Liver (tissue), 9 donors: ENCODE measurements around the gene AHNAK2. TPM values are rescaled to one million over a fixed set of nuclear protein-coding genes. Genes with fewer than 3 reads are reported as not detected.

ENCODE experiments used
- DNase-seq: peaks from one replicate; pipeline ENCODE4 v3.0.0-alpha.2; 2017; ENCODE audit warnings: low spot score
- H3K27ac ChIP-seq, 2 donors: one replicate each; pipeline ENCODE4 v1.7.0; 2013; ENCODE audit warnings: inconsistent platforms in 2 of 2, low read length in 2 of 2, control low read depth in 1 of 2, low read depth in 1 of 2, mild to moderate bottlenecking in 1 of 2
- H3K27me3 ChIP-seq, 4 donors: one replicate each; pipeline versions ENCODE4 v1.6.1 to v1.7.0; 2013; ENCODE audit warnings: low read length in 3 of 4, inconsistent platforms in 1 of 4, mild to moderate bottlenecking in 1 of 4, moderate library complexity in 1 of 4; ENCODE audit not compliant: control insufficient read depth in 4 of 4, insufficient read depth in 4 of 4
- H3K36me3 ChIP-seq, 4 donors: one replicate each; pipeline versions ENCODE4 v1.6.1 to v1.7.0; 2013; ENCODE audit warnings: low read length in 3 of 4, mild to moderate bottlenecking in 3 of 4, low read depth in 1 of 4, moderate library complexity in 1 of 4; ENCODE audit not compliant: control insufficient read depth in 4 of 4, insufficient read depth in 3 of 4
- H3K4me1 ChIP-seq, 4 donors: one replicate each; pipeline versions ENCODE4 v1.6.1 to v1.7.0; 2013; ENCODE audit warnings: low read length in 3 of 4, mild to moderate bottlenecking in 3 of 4, moderate library complexity in 1 of 4; ENCODE audit not compliant: control insufficient read depth in 4 of 4, insufficient read depth in 4 of 4
- H3K4me3 ChIP-seq, 3 donors: one replicate each; pipeline versions ENCODE4 v1.6.1 to v1.7.0; 2013; ENCODE audit warnings: low read length in 3 of 3, control low read depth in 1 of 3, low read depth in 1 of 3, mild to moderate bottlenecking in 1 of 3
- H3K9ac ChIP-seq, 2 donors: one replicate each; pipeline ENCODE4 v1.7.0; 2013; ENCODE audit warnings: low read length in 2 of 2, mild to moderate bottlenecking in 2 of 2, moderate library complexity in 2 of 2, control low read depth in 1 of 2, low read depth in 1 of 2
- H3K9me3 ChIP-seq, 4 donors: one replicate each; pipeline versions ENCODE4 v1.6.1 to v1.7.0; 2013; ENCODE audit warnings: low read length in 3 of 4; ENCODE audit not compliant: control insufficient read depth in 4 of 4
- EGR1 ChIP-seq, 2 donors: IDR thresholded peaks; 2 replicates each; pipeline ENCODE4 v1.6.1; 2016 to 2018; ENCODE audit warnings: antibody characterized with exemption in 2 of 2, low read depth in 2 of 2
- FOXA1 ChIP-seq: IDR thresholded peaks from 2 replicates; pipeline ENCODE4 v1.6.1; 2016; ENCODE audit warnings: antibody characterized with exemption
- GABPA ChIP-seq, 2 donors: IDR thresholded peaks in 1 of 2; conservative IDR thresholded peaks in 1 of 2; 2 replicates each; pipeline ENCODE4 v1.6.1; 2016; ENCODE audit warnings: antibody characterized with exemption in 2 of 2, mild to moderate bottlenecking in 1 of 2, moderate library complexity in 1 of 2
- HNF4A ChIP-seq, 2 donors: conservative IDR thresholded peaks; 2 replicates each; pipeline ENCODE4 v1.6.1; 2016; ENCODE audit warnings: antibody characterized with exemption in 2 of 2, mild to moderate bottlenecking in 2 of 2
- HNF4G ChIP-seq: IDR thresholded peaks from 2 replicates; pipeline ENCODE4 v1.6.1; 2016; ENCODE audit warnings: antibody characterized with exemption
- JUND ChIP-seq, 2 donors: IDR thresholded peaks; 2 replicates each; pipeline ENCODE4 v1.6.1; 2016; ENCODE audit warnings: antibody characterized with exemption in 2 of 2
- NR2F2 ChIP-seq: IDR thresholded peaks from 2 replicates; pipeline ENCODE4 v1.6.1; 2016; ENCODE audit warnings: antibody characterized with exemption
- RAD21 ChIP-seq, 2 donors: IDR thresholded peaks; 2 replicates each; pipeline ENCODE4 v1.6.1; 2016; ENCODE audit warnings: antibody characterized with exemption in 2 of 2, mild to moderate bottlenecking in 2 of 2
- RXRA ChIP-seq, 2 donors: IDR thresholded peaks; 2 replicates each; pipeline ENCODE4 v1.6.1; 2017 to 2018; ENCODE audit warnings: antibody characterized with exemption in 2 of 2, mild to moderate bottlenecking in 1 of 2
- SP1 ChIP-seq: IDR thresholded peaks from 2 replicates; pipeline ENCODE4 v1.6.1; 2018; ENCODE audit warnings: antibody characterized with exemption, mild to moderate bottlenecking
- TAF1 ChIP-seq: conservative IDR thresholded peaks from 2 replicates; pipeline ENCODE4 v1.6.1; 2016; ENCODE audit warnings: antibody characterized with exemption, mild to moderate bottlenecking
- YY1 ChIP-seq: IDR thresholded peaks from 2 replicates; pipeline ENCODE4 v1.6.1; 2016; ENCODE audit warnings: antibody characterized with exemption, mild to moderate bottlenecking
- WGBS: extraction: QIAGEN DNeasy Blood & Tissue Kit; methylation state at CpG from one replicate; pipeline ENCODE4 v1.1.7; 2013; 5-methylcytosine and 5-hydroxymethylcytosine counted together
- polyA plus RNA-seq, 2 donors: library from polyadenylated mRNA; stranded (reverse) in 1 of 2; unstranded in 1 of 2; fragments of 200-250 nt in 1 of 2; fragments of >200 nt in 1 of 2; fragmentation: Nextera tagmentation in 1 of 2; extraction: Ambion mirVana in 1 of 2; gene quantifications; one replicate each; pipeline versions ENCODE4 v1.2.1 to v1.2.3, GENCODE V29; 2013 to 2015
- total RNA-seq, 2 donors: library from RNA; depleted of rRNA; stranded (reverse); fragments of >200 nt; gene quantifications; one replicate each; pipeline ENCODE4 v1.2.3, GENCODE V29; 2014
- TF ChIP-seq, protein P1 (sequence below): IDR thresholded peaks from 2 replicates; pipeline ENCODE4 v1.6.1; 2016; ENCODE audit warnings: antibody characterized with exemption
- TF ChIP-seq, protein P2 (sequence below): IDR thresholded peaks from 2 replicates; pipeline ENCODE4 v1.6.1; 2016; ENCODE audit warnings: antibody characterized with exemption, mild to moderate bottlenecking
- TF ChIP-seq, protein P3 (sequence below): IDR thresholded peaks from 2 replicates; pipeline ENCODE4 v1.6.1; 2016; ENCODE audit warnings: antibody characterized with exemption
- donor health status: healthy.
- donor health status: healthy.
- donor health status: healthy.
- donor health status: healthy.
- donor health status: healthy.

The AHNAK2 gene
- total and polyA plus RNA-seq, 4 donors = 0.05 to 2.6 (median 1.2) TPM

DNA sequence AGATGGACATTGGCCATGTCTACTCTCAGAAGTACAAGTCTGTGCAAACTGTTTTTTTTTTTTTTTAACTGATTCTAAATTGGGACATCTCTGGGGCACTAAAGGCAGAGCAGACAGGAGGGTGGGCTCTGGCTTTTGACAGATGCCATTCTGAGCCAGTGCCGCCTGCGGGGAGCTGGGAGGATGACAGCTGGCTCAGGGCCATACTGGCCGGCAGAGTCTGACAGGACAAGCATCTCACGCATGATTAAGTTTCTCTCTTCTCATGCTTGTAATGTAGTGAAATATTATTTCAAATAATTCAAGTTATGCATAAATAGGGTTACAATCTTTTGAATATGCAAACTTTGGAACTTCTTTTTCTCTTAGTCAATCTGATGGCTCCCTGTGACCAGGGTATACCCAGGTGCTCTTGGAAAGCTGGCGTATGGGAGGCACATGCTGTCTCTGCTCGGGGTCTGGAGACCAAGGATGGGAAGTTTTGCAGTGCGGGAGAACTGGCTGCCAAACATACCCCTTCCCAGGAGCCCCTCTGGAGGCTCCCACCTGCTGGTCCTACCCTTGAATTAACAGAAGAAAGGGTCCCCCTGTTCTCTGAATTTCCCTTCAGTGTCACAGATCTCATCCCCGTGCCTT lies 35.1 kb upstream of the AHNAK2 start:
- Histone ChIP-seq H3K4me1 (no peaks in the 10 kb centered on the region), H3K27ac (no peak overlapping the region), H3K4me3 (no peak overlapping the region), H3K36me3 (peaks cover 0 to 15% (median under 1%) of the 10 kb centered on the region in 4 donors), H3K9me3 (no peaks in the 10 kb centered on the region), H3K27me3 (no peaks in the 10 kb centered on the region), H3K9ac (no peak overlapping the region)
- no peak for DNase-seq
- WGBS = 64% methylated on average over 8 of the region's 8 CpGs
- TF ChIP-seq SP1 (no peak), HNF4G (no peak), GABPA (IDR thresholded peaks at IDR 0.05 in 1 of 2, conservative IDR thresholded peaks at IDR 0.05 in 1 of 2) (no peak), JUND (IDR thresholded peaks at IDR 0.05) (no peak), RXRA (IDR thresholded peaks at IDR 0.05) (no peak), FOXA1 (no peak), YY1 (no peak), RAD21 (IDR thresholded peaks at IDR 0.05) (no peak), EGR1 (IDR thresholded peaks at IDR 0.05; ENCODE audit: low read depth in 2 of 2) (no peak)
- TF ChIP-seq, protein P1, sequence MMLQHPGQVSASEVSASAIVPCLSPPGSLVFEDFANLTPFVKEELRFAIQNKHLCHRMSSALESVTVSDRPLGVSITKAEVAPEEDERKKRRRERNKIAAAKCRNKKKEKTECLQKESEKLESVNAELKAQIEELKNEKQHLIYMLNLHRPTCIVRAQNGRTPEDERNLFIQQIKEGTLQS = no peak
- TF ChIP-seq, protein P2, sequence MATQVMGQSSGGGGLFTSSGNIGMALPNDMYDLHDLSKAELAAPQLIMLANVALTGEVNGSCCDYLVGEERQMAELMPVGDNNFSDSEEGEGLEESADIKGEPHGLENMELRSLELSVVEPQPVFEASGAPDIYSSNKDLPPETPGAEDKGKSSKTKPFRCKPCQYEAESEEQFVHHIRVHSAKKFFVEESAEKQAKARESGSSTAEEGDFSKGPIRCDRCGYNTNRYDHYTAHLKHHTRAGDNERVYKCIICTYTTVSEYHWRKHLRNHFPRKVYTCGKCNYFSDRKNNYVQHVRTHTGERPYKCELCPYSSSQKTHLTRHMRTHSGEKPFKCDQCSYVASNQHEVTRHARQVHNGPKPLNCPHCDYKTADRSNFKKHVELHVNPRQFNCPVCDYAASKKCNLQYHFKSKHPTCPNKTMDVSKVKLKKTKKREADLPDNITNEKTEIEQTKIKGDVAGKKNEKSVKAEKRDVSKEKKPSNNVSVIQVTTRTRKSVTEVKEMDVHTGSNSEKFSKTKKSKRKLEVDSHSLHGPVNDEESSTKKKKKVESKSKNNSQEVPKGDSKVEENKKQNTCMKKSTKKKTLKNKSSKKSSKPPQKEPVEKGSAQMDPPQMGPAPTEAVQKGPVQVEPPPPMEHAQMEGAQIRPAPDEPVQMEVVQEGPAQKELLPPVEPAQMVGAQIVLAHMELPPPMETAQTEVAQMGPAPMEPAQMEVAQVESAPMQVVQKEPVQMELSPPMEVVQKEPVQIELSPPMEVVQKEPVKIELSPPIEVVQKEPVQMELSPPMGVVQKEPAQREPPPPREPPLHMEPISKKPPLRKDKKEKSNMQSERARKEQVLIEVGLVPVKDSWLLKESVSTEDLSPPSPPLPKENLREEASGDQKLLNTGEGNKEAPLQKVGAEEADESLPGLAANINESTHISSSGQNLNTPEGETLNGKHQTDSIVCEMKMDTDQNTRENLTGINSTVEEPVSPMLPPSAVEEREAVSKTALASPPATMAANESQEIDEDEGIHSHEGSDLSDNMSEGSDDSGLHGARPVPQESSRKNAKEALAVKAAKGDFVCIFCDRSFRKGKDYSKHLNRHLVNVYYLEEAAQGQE = no peak
- TF ChIP-seq, protein P3, sequence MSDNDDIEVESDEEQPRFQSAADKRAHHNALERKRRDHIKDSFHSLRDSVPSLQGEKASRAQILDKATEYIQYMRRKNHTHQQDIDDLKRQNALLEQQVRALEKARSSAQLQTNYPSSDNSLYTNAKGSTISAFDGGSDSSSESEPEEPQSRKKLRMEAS = no peak

DNA sequence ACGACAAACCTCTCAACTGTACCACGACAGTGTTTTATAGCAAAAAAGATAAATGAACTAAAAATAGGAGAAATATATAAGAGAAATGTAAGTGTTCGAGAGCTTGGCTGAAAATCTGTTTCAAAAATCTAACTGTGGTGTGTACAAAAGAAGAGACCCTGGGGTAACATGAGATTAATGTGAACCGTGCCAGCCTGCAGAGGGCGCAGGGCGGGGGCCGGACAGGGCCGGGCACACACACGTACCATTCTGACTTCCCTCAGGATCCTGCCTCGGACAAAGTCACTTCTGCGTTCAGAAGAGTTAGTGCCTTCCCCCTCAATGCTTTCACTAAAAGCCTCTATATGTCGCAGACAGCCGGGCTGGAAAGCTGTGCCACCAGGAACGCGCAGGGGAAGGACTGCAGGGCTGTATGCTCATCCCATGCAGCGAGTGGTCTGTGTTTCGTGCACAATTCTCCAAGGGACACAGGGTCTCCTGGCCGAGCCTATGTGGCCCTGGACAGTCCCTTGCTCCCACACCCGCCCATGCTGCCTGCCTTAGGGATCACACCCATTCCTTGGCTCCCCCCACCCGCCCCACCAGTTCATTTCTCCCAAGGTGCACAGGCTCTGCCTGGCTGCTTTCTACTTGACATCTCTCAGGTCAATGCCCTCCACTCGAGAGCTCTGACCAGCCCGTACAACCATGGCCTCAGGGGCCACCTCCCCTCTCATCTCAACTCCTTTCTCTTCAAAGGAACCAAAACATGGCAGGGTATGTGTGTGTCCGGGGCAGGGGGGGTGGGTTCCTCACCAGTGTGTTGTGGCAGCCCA lies 34.2 kb upstream of the AHNAK2 start:
- H3K27me3 ChIP-seq = no peaks in the 10 kb centered on the region
- H3K9me3 ChIP-seq = no peaks in the 10 kb centered on the region
- H3K9ac ChIP-seq = no peak overlapping the region
- 87% methylated on average over 23 of the region's 23 CpGs for WGBS
- H3K4me1 ChIP-seq = no peaks in the 10 kb centered on the region
- peaks cover 0 to 17% (median under 1%) of the 10 kb centered on the region in 4 donors for H3K36me3 ChIP-seq
- no peak for TF ChIP-seq RXRA (IDR thresholded peaks at IDR 0.05)
- no peak for TF ChIP-seq HNF4A (conservative IDR thresholded peaks at IDR 0.05)
- TF ChIP-seq, protein P2 = no peak
- TF ChIP-seq YY1 = no peak
- no peak for TF ChIP-seq GABPA (IDR thresholded peaks at IDR 0.05 in 1 of 2, conservative IDR thresholded peaks at IDR 0.05 in 1 of 2)
- no peak for TF ChIP-seq NR2F2
- no peak for TF ChIP-seq JUND (IDR thresholded peaks at IDR 0.05)
- TF ChIP-seq TAF1 = no peak
- H3K4me3 ChIP-seq = no peak overlapping the region
- no peak for DNase-seq
- H3K27ac ChIP-seq = no peak overlapping the region
